ENCODE data around the gene ALDH8A1.

Gene ALDH8A1

DNA sequence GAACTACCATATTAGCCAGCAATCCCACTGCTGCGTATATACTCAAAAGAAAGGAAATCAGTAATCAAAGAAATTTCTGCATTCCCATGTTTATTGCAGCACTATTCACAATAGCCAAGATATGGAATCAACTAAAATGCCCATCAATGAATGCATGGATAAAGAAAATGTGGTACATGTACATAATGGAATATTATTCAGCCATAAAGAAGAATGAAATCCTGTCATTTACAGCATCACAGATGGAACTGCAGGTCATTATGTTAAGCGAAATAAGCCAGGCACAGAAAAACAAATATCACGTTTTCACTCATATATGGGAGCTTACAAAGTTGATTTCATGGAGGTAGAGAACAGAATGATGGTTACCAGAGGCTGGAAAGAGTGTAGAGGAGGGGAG is 65.1 kb downstream of the ALDH8A1 start:
- H3K27me3 ChIP-seq (ENCODE audit: insufficient read depth, low read length, poor library complexity, severe bottlenecking), result no peaks in the 10 kb centered on the region
- no peaks in the 10 kb centered on the region for H4K20me1 ChIP-seq (ENCODE audit: insufficient read depth, low read length, poor library complexity, severe bottlenecking)
- no peak overlapping the region for H3K9ac ChIP-seq (ENCODE audit: low read depth, low read length, poor library complexity, severe bottlenecking)
- H3F3A ChIP-seq (ENCODE audit: low read depth), result no peaks in the 10 kb centered on the region
- TF ChIP-seq EZH2phosphoT487 (IDR thresholded peaks at IDR 0.05; ENCODE audit: borderline replicate concordance), result no peak
- TF ChIP-seq, protein P1, sequence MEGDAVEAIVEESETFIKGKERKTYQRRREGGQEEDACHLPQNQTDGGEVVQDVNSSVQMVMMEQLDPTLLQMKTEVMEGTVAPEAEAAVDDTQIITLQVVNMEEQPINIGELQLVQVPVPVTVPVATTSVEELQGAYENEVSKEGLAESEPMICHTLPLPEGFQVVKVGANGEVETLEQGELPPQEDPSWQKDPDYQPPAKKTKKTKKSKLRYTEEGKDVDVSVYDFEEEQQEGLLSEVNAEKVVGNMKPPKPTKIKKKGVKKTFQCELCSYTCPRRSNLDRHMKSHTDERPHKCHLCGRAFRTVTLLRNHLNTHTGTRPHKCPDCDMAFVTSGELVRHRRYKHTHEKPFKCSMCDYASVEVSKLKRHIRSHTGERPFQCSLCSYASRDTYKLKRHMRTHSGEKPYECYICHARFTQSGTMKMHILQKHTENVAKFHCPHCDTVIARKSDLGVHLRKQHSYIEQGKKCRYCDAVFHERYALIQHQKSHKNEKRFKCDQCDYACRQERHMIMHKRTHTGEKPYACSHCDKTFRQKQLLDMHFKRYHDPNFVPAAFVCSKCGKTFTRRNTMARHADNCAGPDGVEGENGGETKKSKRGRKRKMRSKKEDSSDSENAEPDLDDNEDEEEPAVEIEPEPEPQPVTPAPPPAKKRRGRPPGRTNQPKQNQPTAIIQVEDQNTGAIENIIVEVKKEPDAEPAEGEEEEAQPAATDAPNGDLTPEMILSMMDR (conservative IDR thresholded peaks at IDR 0.05; ENCODE audit: low read length), result no peak
- H3K4me2 ChIP-seq (ENCODE audit: low read depth, low read length, poor library complexity, severe bottlenecking), result no peak overlapping the region
- H3K79me2 ChIP-seq (ENCODE audit: insufficient read depth, low read length), result no peaks in the 10 kb centered on the region
- H3K9me2 ChIP-seq (replicated peaks; ENCODE audit: low read depth, low read length), result no peaks in the 10 kb centered on the region
- H3K4me1 ChIP-seq (ENCODE audit: insufficient read depth, low read length, poor library complexity, severe bottlenecking), result peaks cover 4% of the 10 kb centered on the region
- H3K9me3 ChIP-seq (ENCODE audit: insufficient read depth, low read depth, low read length), result no peaks in the 10 kb centered on the region
- no peaks in the 10 kb centered on the region for H3K36me3 ChIP-seq (ENCODE audit: insufficient read depth, low read length)
- no peak overlapping the region for H3K4me3 ChIP-seq (ENCODE audit: low read length, poor library complexity, severe bottlenecking)
- no peak overlapping the region for H2AFZ ChIP-seq (ENCODE audit: low read length)

DNA sequence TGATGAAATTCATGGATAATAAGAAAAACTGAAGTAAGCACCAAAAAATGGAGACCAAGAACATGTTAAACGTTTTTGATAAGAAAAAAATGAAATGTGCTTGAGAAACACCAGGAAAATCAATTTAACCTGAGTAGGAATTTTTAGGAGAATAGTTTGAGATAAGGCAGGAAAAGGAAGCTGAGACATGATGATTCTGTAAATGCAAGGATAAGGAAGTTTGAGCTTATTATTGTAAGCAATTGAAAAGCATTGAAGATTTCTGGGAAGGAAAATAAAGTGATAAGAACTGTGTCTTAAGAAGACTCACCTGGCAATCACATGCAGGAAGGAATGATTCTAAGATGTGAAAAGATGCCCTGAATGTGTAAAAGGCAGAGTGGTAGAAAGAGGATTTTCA is 66.6 kb downstream of the ALDH8A1 start:
- Histone ChIP-seq H3K27me3 (ENCODE audit: insufficient read depth, low read length, poor library complexity, severe bottlenecking) (no peaks in the 10 kb centered on the region), H3K9me3 (ENCODE audit: insufficient read depth, low read depth, low read length) (no peaks in the 10 kb centered on the region), H3K36me3 (ENCODE audit: insufficient read depth, low read length) (no peaks in the 10 kb centered on the region), H3K4me2 (ENCODE audit: low read depth, low read length, poor library complexity, severe bottlenecking) (no peak overlapping the region), H3F3A (ENCODE audit: low read depth) (no peaks in the 10 kb centered on the region), H2AFZ (ENCODE audit: low read length) (0 out of 2 replicates have a peak overlapping the region, but pooled peaks have one; percentile 33), H3K9me2 (replicated peaks; ENCODE audit: low read depth, low read length) (no peaks in the 10 kb centered on the region), H3K4me1 (ENCODE audit: insufficient read depth, low read length, poor library complexity, severe bottlenecking) (peaks cover 4% of the 10 kb centered on the region), H4K20me1 (ENCODE audit: insufficient read depth, low read length, poor library complexity, severe bottlenecking) (no peaks in the 10 kb centered on the region), H3K9ac (ENCODE audit: low read depth, low read length, poor library complexity, severe bottlenecking) (no peak overlapping the region), H3K79me2 (ENCODE audit: insufficient read depth, low read length) (no peaks in the 10 kb centered on the region), H3K4me3 (ENCODE audit: low read length, poor library complexity, severe bottlenecking) (no peak overlapping the region)
- TF ChIP-seq, protein P1 (conservative IDR thresholded peaks at IDR 0.05; ENCODE audit: low read length), result no peak
- TF ChIP-seq EZH2phosphoT487 (IDR thresholded peaks at IDR 0.05; ENCODE audit: borderline replicate concordance), result no peak

DNA sequence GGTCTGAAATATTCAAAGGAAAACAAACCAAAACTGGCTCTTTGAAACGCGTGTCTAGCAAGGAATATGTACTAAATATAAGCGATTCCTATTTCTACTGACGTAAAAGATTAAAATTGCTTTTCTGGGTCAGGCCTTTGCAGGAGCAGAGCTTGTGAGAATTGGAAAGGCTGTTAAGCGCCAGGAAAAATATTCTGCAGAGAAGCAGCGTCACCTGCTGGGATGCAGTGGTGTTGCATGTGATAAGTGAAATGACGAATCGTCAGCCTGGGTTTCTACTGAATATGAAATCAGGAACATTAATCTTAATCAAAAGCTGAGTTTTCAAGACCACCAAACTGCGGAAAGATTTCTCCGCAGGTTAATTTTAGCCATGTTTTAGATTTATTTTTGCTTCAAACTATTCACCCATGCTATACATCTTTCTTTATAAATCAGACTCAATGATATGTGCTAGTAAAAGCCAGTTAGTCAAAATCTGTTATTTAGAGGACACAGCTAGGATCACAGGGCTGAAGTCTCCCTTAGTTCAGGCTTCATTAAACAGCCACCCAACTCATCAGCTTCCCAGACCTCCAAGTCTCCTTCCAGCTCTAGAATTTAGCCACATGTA is 67.4 kb downstream of the ALDH8A1 start:
- TF ChIP-seq EZH2phosphoT487 (IDR thresholded peaks at IDR 0.05; ENCODE audit: borderline replicate concordance), result no peak
- TF ChIP-seq, protein P1 (conservative IDR thresholded peaks at IDR 0.05; ENCODE audit: low read length), result peak; percentile 98
- Histone ChIP-seq H2AFZ (ENCODE audit: low read length) (peak overlapping the region; percentile 71), H3K4me2 (ENCODE audit: low read depth, low read length, poor library complexity, severe bottlenecking) (no peak overlapping the region)

More for the DNA sequence above, 67.4 kb downstream of the ALDH8A1 start:
- H3K4me3 ChIP-seq (ENCODE audit: low read length, poor library complexity, severe bottlenecking), result no peak overlapping the region
- H3K27me3 ChIP-seq (ENCODE audit: insufficient read depth, low read length, poor library complexity, severe bottlenecking), result no peaks in the 10 kb centered on the region
- peaks cover 4% of the 10 kb centered on the region for H3K4me1 ChIP-seq (ENCODE audit: insufficient read depth, low read length, poor library complexity, severe bottlenecking)
- H3K9me3 ChIP-seq (ENCODE audit: insufficient read depth, low read depth, low read length), result no peaks in the 10 kb centered on the region
- no peaks in the 10 kb centered on the region for H3K36me3 ChIP-seq (ENCODE audit: insufficient read depth, low read length)
- no peaks in the 10 kb centered on the region for H3K9me2 ChIP-seq (replicated peaks; ENCODE audit: low read depth, low read length)
- no peaks in the 10 kb centered on the region for H3F3A ChIP-seq (ENCODE audit: low read depth)
- H3K79me2 ChIP-seq (ENCODE audit: insufficient read depth, low read length), result no peaks in the 10 kb centered on the region
- no peaks in the 10 kb centered on the region for H4K20me1 ChIP-seq (ENCODE audit: insufficient read depth, low read length, poor library complexity, severe bottlenecking)
- H3K9ac ChIP-seq (ENCODE audit: low read depth, low read length, poor library complexity, severe bottlenecking), result no peak overlapping the region

All from Loucy (cell line).